HepG2 (cell line): Measurements from ENCODE around the gene OLR1. TPM values are rescaled to one million over a fixed set of nuclear protein-coding genes. Genes with fewer than 3 reads are reported as not detected.

Experiments
- AGO1 ChIP-seq: fragments of 200-400 bp; formaldehyde crosslinking; IDR thresholded peaks from 2 replicates; pipeline ENCODE4 v1.6.1; 2017; ENCODE audit warnings: mild to moderate bottlenecking, low read depth, low read length, moderate library complexity; ENCODE audit not compliant: poor library complexity, severe bottlenecking
- CHD2 ChIP-seq: IDR thresholded peaks from 2 replicates; pipeline ENCODE4 v1.6.1; 2011; ENCODE audit warnings: low read depth, low read length, improper control_type of control experiment
- CREM ChIP-seq, 2 experiments: sonication (generic) in 1 of 2; formaldehyde crosslinking in 1 of 2; IDR thresholded peaks; 2 replicates each; pipeline versions ENCODE4 v1.4.0 to v1.6.1; 2016 to 2020; ENCODE audit warnings: antibody characterized with exemption in 1 of 2, mild to moderate bottlenecking in 1 of 2, missing genetic modification reagents in 1 of 2
- KDM2A ChIP-seq: sonication (generic); formaldehyde crosslinking; IDR thresholded peaks from 2 replicates; pipeline ENCODE4 v1.4.0; 2020; ENCODE audit warnings: low read depth, missing genetic modification reagents, borderline replicate concordance
- KDM4B ChIP-seq: sonication (generic); formaldehyde crosslinking; IDR thresholded peaks from 2 replicates; pipeline ENCODE4 v1.4.0; 2020; ENCODE audit warnings: missing genetic modification reagents
- KLF6 ChIP-seq: IDR thresholded peaks from 2 replicates; pipeline ENCODE4 v1.8.0; 2016; ENCODE audit warnings: missing biosample characterization, missing genetic modification reagents
- PRDM10 ChIP-seq: sonication (generic); formaldehyde crosslinking; IDR thresholded peaks from 2 replicates; pipeline ENCODE4 v1.4.0; 2020; ENCODE audit warnings: low read depth, missing genetic modification reagents
- SOX13 ChIP-seq, 3 experiments: fragments of 450-650 bp in 1 of 3; sonication (generic) in 1 of 3; formaldehyde crosslinking in 1 of 3; IDR thresholded peaks in 2 of 3; conservative IDR thresholded peaks in 1 of 3; 2 replicates each; pipeline versions ENCODE4 v1.5.0 to v1.6.1; 2016 to 2020; ENCODE audit warnings: antibody characterized with exemption in 1 of 3, mild to moderate bottlenecking in 1 of 3, missing compliant biosample characterization in 1 of 3, missing genetic modification reagents in 1 of 3, moderate library complexity in 1 of 3
- ZBTB38 ChIP-seq: sonication (generic); formaldehyde crosslinking; IDR thresholded peaks from 2 replicates; pipeline ENCODE4 v1.5.1; 2020; ENCODE audit warnings: mild to moderate bottlenecking, missing genetic modification reagents
- ZNF619 ChIP-seq: sonication (generic); formaldehyde crosslinking; IDR thresholded peaks from 2 replicates; pipeline ENCODE4 v1.4.0; 2020; ENCODE audit warnings: mild to moderate bottlenecking, missing genetic modification reagents
- polyA plus RNA-seq, 8 experiments: library from polyadenylated mRNA; depleted of rRNA in 3 of 8; stranded (reverse) in 7 of 8; unstranded in 1 of 8; fragments of >200 nt; fragmentation: Illumina TruSeq in 4 of 8; extraction: Trizol in 4 of 8; gene quantifications; 2 replicates each; pipeline versions ENCODE4 v1.2.1 to v1.2.3, GENCODE V29; 2011 to 2016; ENCODE audit warnings: low read depth in 4 of 8, missing spikeins in 1 of 8, mixed read lengths in 1 of 8; ENCODE audit not compliant: insufficient read depth in 1 of 8
- total RNA-seq, 5 experiments: library from RNA; depleted of rRNA; stranded (reverse); fragments of >200 nt; fragmentation: Illumina TruSeq; extraction: Trizol; gene quantifications; 2 replicates each; pipeline ENCODE4 v1.2.3, GENCODE V29; 2016; ENCODE audit warnings: low read depth in 1 of 5
- TF ChIP-seq, protein P1 (sequence below), 2 experiments: IDR thresholded peaks; 2 replicates each; pipeline ENCODE4 v1.6.1; 2011 to 2012; ENCODE audit warnings: low read length in 2 of 2, borderline replicate concordance in 1 of 2, low read depth in 1 of 2, mild to moderate bottlenecking in 1 of 2, moderate library complexity in 1 of 2
- TF ChIP-seq, protein P2 (sequence below): sonication (generic); formaldehyde crosslinking; IDR thresholded peaks from 2 replicates; pipeline ENCODE4 v1.4.0; 2020; ENCODE audit warnings: missing genetic modification reagents, borderline replicate concordance
- TF ChIP-seq, protein P3 (sequence below): sonication (generic); formaldehyde crosslinking; IDR thresholded peaks from 2 replicates; pipeline ENCODE4 v1.4.0; 2020; ENCODE audit warnings: low read depth, mild to moderate bottlenecking, missing genetic modification reagents

Gene OLR1
- total and polyA plus RNA-seq, 2 of the 13 experiments (the other 11 are each of a cell fraction or from before 2014, with no cell fraction given) = not detected

- TF ChIP-seq, protein P1, sequence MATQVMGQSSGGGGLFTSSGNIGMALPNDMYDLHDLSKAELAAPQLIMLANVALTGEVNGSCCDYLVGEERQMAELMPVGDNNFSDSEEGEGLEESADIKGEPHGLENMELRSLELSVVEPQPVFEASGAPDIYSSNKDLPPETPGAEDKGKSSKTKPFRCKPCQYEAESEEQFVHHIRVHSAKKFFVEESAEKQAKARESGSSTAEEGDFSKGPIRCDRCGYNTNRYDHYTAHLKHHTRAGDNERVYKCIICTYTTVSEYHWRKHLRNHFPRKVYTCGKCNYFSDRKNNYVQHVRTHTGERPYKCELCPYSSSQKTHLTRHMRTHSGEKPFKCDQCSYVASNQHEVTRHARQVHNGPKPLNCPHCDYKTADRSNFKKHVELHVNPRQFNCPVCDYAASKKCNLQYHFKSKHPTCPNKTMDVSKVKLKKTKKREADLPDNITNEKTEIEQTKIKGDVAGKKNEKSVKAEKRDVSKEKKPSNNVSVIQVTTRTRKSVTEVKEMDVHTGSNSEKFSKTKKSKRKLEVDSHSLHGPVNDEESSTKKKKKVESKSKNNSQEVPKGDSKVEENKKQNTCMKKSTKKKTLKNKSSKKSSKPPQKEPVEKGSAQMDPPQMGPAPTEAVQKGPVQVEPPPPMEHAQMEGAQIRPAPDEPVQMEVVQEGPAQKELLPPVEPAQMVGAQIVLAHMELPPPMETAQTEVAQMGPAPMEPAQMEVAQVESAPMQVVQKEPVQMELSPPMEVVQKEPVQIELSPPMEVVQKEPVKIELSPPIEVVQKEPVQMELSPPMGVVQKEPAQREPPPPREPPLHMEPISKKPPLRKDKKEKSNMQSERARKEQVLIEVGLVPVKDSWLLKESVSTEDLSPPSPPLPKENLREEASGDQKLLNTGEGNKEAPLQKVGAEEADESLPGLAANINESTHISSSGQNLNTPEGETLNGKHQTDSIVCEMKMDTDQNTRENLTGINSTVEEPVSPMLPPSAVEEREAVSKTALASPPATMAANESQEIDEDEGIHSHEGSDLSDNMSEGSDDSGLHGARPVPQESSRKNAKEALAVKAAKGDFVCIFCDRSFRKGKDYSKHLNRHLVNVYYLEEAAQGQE (IDR thresholded peaks at IDR 0.05; ENCODE audit: borderline replicate concordance in 1 of 2, low read depth in 1 of 2, low read length in 2 of 2) = no peak
- TF ChIP-seq AGO1 (no peak), KLF6 (CRISPR knock-in tag) (0 out of 2 replicates have a peak, but pooled peaks have one; percentile 20), CHD2 (no peak), ZBTB38 (0 out of 2 replicates have a peak, but pooled peaks have one; percentile 18), PRDM10 (CRISPR knock-in tag) (peak; percentile 98), KDM2A (peak; percentile 42), KDM4B (CRISPR knock-in tag) (no peak), CREM (IDR thresholded peaks at IDR 0.05) (peak; percentile 71; the same call in 1 of the 2 replicates), CREM (CRISPR knock-in tag; IDR thresholded peaks at IDR 0.05) (no peak), SOX13 (IDR thresholded peaks at IDR 0.05) (no peak), SOX13 (CRISPR knock-in tag; conservative IDR thresholded peaks at IDR 0.05 in 1 of 2, IDR thresholded peaks at IDR 0.05 in 1 of 2) (no peak), ZNF619 (CRISPR knock-in tag) (no peak)
- TF ChIP-seq, protein P2, sequence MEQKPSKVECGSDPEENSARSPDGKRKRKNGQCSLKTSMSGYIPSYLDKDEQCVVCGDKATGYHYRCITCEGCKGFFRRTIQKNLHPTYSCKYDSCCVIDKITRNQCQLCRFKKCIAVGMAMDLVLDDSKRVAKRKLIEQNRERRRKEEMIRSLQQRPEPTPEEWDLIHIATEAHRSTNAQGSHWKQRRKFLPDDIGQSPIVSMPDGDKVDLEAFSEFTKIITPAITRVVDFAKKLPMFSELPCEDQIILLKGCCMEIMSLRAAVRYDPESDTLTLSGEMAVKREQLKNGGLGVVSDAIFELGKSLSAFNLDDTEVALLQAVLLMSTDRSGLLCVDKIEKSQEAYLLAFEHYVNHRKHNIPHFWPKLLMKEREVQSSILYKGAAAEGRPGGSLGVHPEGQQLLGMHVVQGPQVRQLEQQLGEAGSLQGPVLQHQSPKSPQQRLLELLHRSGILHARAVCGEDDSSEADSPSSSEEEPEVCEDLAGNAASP = no peak
- TF ChIP-seq, protein P3, sequence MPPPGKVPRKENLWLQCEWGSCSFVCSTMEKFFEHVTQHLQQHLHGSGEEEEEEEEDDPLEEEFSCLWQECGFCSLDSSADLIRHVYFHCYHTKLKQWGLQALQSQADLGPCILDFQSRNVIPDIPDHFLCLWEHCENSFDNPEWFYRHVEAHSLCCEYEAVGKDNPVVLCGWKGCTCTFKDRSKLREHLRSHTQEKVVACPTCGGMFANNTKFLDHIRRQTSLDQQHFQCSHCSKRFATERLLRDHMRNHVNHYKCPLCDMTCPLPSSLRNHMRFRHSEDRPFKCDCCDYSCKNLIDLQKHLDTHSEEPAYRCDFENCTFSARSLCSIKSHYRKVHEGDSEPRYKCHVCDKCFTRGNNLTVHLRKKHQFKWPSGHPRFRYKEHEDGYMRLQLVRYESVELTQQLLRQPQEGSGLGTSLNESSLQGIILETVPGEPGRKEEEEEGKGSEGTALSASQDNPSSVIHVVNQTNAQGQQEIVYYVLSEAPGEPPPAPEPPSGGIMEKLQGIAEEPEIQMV = no peak
Measured at GRCh38 chr12:10212739-10213131, 40.8 kb upstream of the OLR1 start, which contains the start of gene GABARAPL1 (continued).
